ENCODE data around the gene CACFD1.

DNA sequence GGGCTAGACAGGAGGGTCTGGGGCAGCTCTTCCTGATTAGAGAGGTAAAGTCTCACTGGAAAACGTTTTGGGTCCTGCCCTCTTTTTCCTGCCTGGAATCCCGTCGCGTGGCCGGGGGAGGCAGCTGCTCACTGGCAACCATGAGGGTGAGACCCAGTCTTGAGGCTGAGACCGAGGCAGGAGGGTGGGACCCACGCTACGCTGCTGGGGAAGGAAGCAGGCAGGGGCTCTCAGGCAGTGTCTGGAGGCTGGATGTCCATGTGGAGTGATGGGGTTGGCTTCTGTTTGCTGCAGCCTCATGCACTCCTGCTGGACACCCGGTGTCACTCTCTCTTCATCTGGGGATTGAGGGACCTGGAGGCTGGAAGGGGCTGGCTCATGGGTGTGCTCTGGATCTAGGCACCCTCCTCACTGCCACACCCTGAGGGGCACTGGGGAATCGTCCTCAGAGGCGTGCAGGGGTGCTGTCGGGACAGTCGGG lies 30.5 kb downstream of the CACFD1 start:
- TF ChIP-seq GABPB1 (CRISPR knock-in tag; IDR thresholded peaks at IDR 0.05) = no peak
- TF ChIP-seq, protein P1, sequence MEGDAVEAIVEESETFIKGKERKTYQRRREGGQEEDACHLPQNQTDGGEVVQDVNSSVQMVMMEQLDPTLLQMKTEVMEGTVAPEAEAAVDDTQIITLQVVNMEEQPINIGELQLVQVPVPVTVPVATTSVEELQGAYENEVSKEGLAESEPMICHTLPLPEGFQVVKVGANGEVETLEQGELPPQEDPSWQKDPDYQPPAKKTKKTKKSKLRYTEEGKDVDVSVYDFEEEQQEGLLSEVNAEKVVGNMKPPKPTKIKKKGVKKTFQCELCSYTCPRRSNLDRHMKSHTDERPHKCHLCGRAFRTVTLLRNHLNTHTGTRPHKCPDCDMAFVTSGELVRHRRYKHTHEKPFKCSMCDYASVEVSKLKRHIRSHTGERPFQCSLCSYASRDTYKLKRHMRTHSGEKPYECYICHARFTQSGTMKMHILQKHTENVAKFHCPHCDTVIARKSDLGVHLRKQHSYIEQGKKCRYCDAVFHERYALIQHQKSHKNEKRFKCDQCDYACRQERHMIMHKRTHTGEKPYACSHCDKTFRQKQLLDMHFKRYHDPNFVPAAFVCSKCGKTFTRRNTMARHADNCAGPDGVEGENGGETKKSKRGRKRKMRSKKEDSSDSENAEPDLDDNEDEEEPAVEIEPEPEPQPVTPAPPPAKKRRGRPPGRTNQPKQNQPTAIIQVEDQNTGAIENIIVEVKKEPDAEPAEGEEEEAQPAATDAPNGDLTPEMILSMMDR (IDR thresholded peaks at IDR 0.05) = no peak
- no peak for TF ChIP-seq ZBTB21 (CRISPR knock-in tag; IDR thresholded peaks at IDR 0.05; ENCODE audit: borderline replicate concordance)

Measured in WTC11 (cell line).